Esophagus squamous epithelium (tissue), 4 donors: ENCODE results near the gene NEO1.

Experiments used
- CTCF ChIP-seq, 6 experiments: fragments of 450-650 bp in 4 of 6; fragments of 200-600 bp in 2 of 6; sonication (generic) in 2 of 6; IDR thresholded peaks; one replicate each; pipeline ENCODE4 v1.5.1; 2016 to 2019; ENCODE audit warnings: antibody characterized with exemption in 6 of 6, mild to moderate bottlenecking in 4 of 6, moderate library complexity in 4 of 6
- POLR2A ChIP-seq, 4 donors: fragments of 450-650 bp; IDR thresholded peaks; one replicate each; pipeline ENCODE4 v1.6.1; 2017; ENCODE audit warnings: antibody characterized with exemption in 4 of 4, mild to moderate bottlenecking in 4 of 4, moderate library complexity in 3 of 4

DNA sequence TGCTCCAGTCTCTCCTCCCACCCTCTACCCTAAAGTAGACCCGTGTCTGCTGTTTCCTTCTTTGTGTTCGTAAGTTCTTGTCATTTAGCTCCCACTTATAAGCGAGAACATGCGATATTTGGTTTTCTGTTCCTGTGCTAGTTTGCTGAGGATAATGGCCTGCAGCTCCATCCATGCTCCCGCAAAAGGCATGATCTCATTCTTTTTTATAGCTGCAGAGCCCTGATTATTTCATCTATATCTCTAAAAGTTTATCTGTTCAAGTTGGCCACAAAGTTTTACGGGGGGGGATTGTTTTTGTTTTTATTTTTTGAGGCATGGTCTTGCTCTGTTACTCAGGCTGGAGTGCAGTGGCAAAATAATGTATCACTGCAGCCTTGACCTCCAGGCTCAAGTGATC is 4.4 kb upstream of the NEO1 start:
- TF ChIP-seq CTCF (IDR thresholded peaks at IDR 0.05) (no peak), POLR2A (IDR thresholded peaks at IDR 0.05) (no peak)
